ENCODE results near the gene PASK. TPM values are rescaled to one million over a fixed set of nuclear protein-coding genes. Genes with fewer than 3 reads are reported as not detected.

The PASK gene
- total and polyA plus RNA-seq, 2 donors = 26.9 to 42.2 TPM

- Histone ChIP-seq H3K4me1 (ENCODE audit: control insufficient read depth in 2 of 2, insufficient read depth in 2 of 2, low read length in 2 of 2) (no peaks in the 10 kb centered on the region), H3K36me3 (ENCODE audit: control insufficient read depth in 2 of 2, insufficient read depth in 2 of 2, low read length in 1 of 2) (peaks cover 36 to 42% of the 10 kb centered on the region in 2 donors), H3K4me3 (ENCODE audit: low read length in 2 of 2) (no peak overlapping the region), H3K9me3 (ENCODE audit: control insufficient read depth in 2 of 2, insufficient read depth in 1 of 2, low read length in 1 of 2) (no peaks in the 10 kb centered on the region), H3K27ac (ENCODE audit: low read depth in 1 of 2, low read length in 1 of 2) (no peak overlapping the region), H3K27me3 (ENCODE audit: control insufficient read depth in 2 of 2, insufficient read depth in 1 of 2, low read length in 1 of 2) (no peaks in the 10 kb centered on the region)
- whole genome bisulfite sequencing = 94% methylated on average over 32 of the region's 32 CpGs
- DNase-seq (ENCODE audit: low read depth in 6 of 9, low spot score in 9 of 9) = no peak
Observed at GRCh38 chr2:241116606-241117560, 32.4 kb downstream of the PASK start.

- H3K4me3 ChIP-seq (ENCODE audit: low read length in 2 of 2) = no peak overlapping the region
- H3K27me3 ChIP-seq (ENCODE audit: control insufficient read depth in 2 of 2, insufficient read depth in 1 of 2, low read length in 1 of 2) = no peaks in the 10 kb centered on the region
- no peaks in the 10 kb centered on the region for H3K9me3 ChIP-seq (ENCODE audit: control insufficient read depth in 2 of 2, insufficient read depth in 1 of 2, low read length in 1 of 2)
- no peak for DNase-seq (ENCODE audit: low read depth in 6 of 9, low spot score in 9 of 9)
- 72% methylated on average over 8 of the region's 8 CpGs for WGBS
- H3K36me3 ChIP-seq (ENCODE audit: control insufficient read depth in 2 of 2, insufficient read depth in 2 of 2, low read length in 1 of 2) = peaks cover 35 to 36% of the 10 kb centered on the region in 2 donors
- H3K27ac ChIP-seq (ENCODE audit: low read depth in 1 of 2, low read length in 1 of 2) = no peak overlapping the region
- H3K4me1 ChIP-seq (ENCODE audit: control insufficient read depth in 2 of 2, insufficient read depth in 2 of 2, low read length in 2 of 2) = no peaks in the 10 kb centered on the region
Observed at GRCh38 chr2:241115361-241115760, 33.9 kb downstream of the PASK start.

- Histone ChIP-seq H3K27ac (ENCODE audit: low read depth in 1 of 2, low read length in 1 of 2) (no peak overlapping the region), H3K27me3 (ENCODE audit: control insufficient read depth in 2 of 2, insufficient read depth in 1 of 2, low read length in 1 of 2) (no peaks in the 10 kb centered on the region), H3K9me3 (ENCODE audit: control insufficient read depth in 2 of 2, insufficient read depth in 1 of 2, low read length in 1 of 2) (no peaks in the 10 kb centered on the region), H3K4me1 (ENCODE audit: control insufficient read depth in 2 of 2, insufficient read depth in 2 of 2, low read length in 2 of 2) (no peaks in the 10 kb centered on the region), H3K4me3 (ENCODE audit: low read length in 2 of 2) (no peak overlapping the region), H3K36me3 (ENCODE audit: control insufficient read depth in 2 of 2, insufficient read depth in 2 of 2, low read length in 1 of 2) (peaks cover 35 to 36% of the 10 kb centered on the region in 2 donors)
- WGBS = 97% methylated on average over 11 of the region's 11 CpGs
- DNase-seq (ENCODE audit: low read depth in 6 of 9, low spot score in 9 of 9) = no peak
Observed at GRCh38 chr2:241114836-241115235, 34.4 kb downstream of the PASK start.

GRCh38 chr2:241112592-241112991, 36.7 kb downstream of the PASK start:
- Histone ChIP-seq H3K4me1 (ENCODE audit: control insufficient read depth in 2 of 2, insufficient read depth in 2 of 2, low read length in 2 of 2) (peaks cover 0 to 8% of the 10 kb centered on the region in 2 donors), H3K36me3 (ENCODE audit: control insufficient read depth in 2 of 2, insufficient read depth in 2 of 2, low read length in 1 of 2) (peaks cover 36 to 46% of the 10 kb centered on the region in 2 donors), H3K4me3 (ENCODE audit: low read length in 2 of 2) (no peak overlapping the region), H3K27me3 (ENCODE audit: control insufficient read depth in 2 of 2, insufficient read depth in 1 of 2, low read length in 1 of 2) (no peaks in the 10 kb centered on the region), H3K27ac (ENCODE audit: low read depth in 1 of 2, low read length in 1 of 2) (peak overlapping the region in 1 of 2 donors; percentile 15), H3K9me3 (ENCODE audit: control insufficient read depth in 2 of 2, insufficient read depth in 1 of 2, low read length in 1 of 2) (peaks cover 0 to 3% of the 10 kb centered on the region in 2 donors)
- WGBS = 95% methylated on average over 8 of the region's 8 CpGs
- DNase-seq (ENCODE audit: low read depth in 6 of 9, low spot score in 9 of 9) = peak in 1 of 9 donors; percentile 13

- no peak overlapping the region for H3K27ac ChIP-seq (ENCODE audit: low read depth in 1 of 2, low read length in 1 of 2)
- no peak for DNase-seq (ENCODE audit: low read depth in 6 of 9, low spot score in 9 of 9)
- peaks cover 0 to 3% of the 10 kb centered on the region in 2 donors for H3K9me3 ChIP-seq (ENCODE audit: control insufficient read depth in 2 of 2, insufficient read depth in 1 of 2, low read length in 1 of 2)
- WGBS = 98% methylated on average over 17 of the region's 17 CpGs
- H3K36me3 ChIP-seq (ENCODE audit: control insufficient read depth in 2 of 2, insufficient read depth in 2 of 2, low read length in 1 of 2) = peaks cover 39 to 45% of the 10 kb centered on the region in 2 donors
- H3K4me1 ChIP-seq (ENCODE audit: control insufficient read depth in 2 of 2, insufficient read depth in 2 of 2, low read length in 2 of 2) = peaks cover 0 to 8% of the 10 kb centered on the region in 2 donors
- no peak overlapping the region for H3K4me3 ChIP-seq (ENCODE audit: low read length in 2 of 2)
- no peaks in the 10 kb centered on the region for H3K27me3 ChIP-seq (ENCODE audit: control insufficient read depth in 2 of 2, insufficient read depth in 1 of 2, low read length in 1 of 2)
Observed at GRCh38 chr2:241112046-241112445, 37.2 kb downstream of the PASK start.

GRCh38 chr2:241111440-241111805, 37.8 kb downstream of the PASK start:
- peak overlapping the region in 1 of 2 donors; percentile 43 for H3K27ac ChIP-seq (ENCODE audit: low read depth in 1 of 2, low read length in 1 of 2)

GRCh38 chr2:241110607-241111439, 38.4 kb downstream of the PASK start:
- Histone ChIP-seq H3K4me3 (ENCODE audit: low read length in 2 of 2) (no peak overlapping the region), H3K4me1 (ENCODE audit: control insufficient read depth in 2 of 2, insufficient read depth in 2 of 2, low read length in 2 of 2) (peaks cover 0 to 8% of the 10 kb centered on the region in 2 donors), H3K27ac (ENCODE audit: low read depth in 1 of 2, low read length in 1 of 2) (no peak overlapping the region), H3K27me3 (ENCODE audit: control insufficient read depth in 2 of 2, insufficient read depth in 1 of 2, low read length in 1 of 2) (no peaks in the 10 kb centered on the region), H3K36me3 (ENCODE audit: control insufficient read depth in 2 of 2, insufficient read depth in 2 of 2, low read length in 1 of 2) (peaks cover 36 to 38% of the 10 kb centered on the region in 2 donors), H3K9me3 (ENCODE audit: control insufficient read depth in 2 of 2, insufficient read depth in 1 of 2, low read length in 1 of 2) (peaks cover 0 to 3% of the 10 kb centered on the region in 2 donors)
- DNase-seq (ENCODE audit: low read depth in 6 of 9, low spot score in 9 of 9) = no peak
- 94% methylated on average over 19 of the region's 19 CpGs for WGBS

More at GRCh38 chr2:241111440-241111805, 37.8 kb downstream of the PASK start:
- Histone ChIP-seq H3K27me3 (ENCODE audit: control insufficient read depth in 2 of 2, insufficient read depth in 1 of 2, low read length in 1 of 2) (no peaks in the 10 kb centered on the region), H3K9me3 (ENCODE audit: control insufficient read depth in 2 of 2, insufficient read depth in 1 of 2, low read length in 1 of 2) (peaks cover 0 to 3% of the 10 kb centered on the region in 2 donors), H3K4me1 (ENCODE audit: control insufficient read depth in 2 of 2, insufficient read depth in 2 of 2, low read length in 2 of 2) (peaks cover 0 to 8% of the 10 kb centered on the region in 2 donors), H3K4me3 (ENCODE audit: low read length in 2 of 2) (no peak overlapping the region), H3K36me3 (ENCODE audit: control insufficient read depth in 2 of 2, insufficient read depth in 2 of 2, low read length in 1 of 2) (peaks cover 37 to 40% of the 10 kb centered on the region in 2 donors)
- no peak for DNase-seq (ENCODE audit: low read depth in 6 of 9, low spot score in 9 of 9)
- 91% methylated on average over 9 of the region's 9 CpGs for WGBS

GRCh38 chr2:241110089-241110606, 39.1 kb downstream of the PASK start:
- no peak for DNase-seq (ENCODE audit: low read depth in 6 of 9, low spot score in 9 of 9)
- peaks cover 29 to 40% of the 10 kb centered on the region in 2 donors for H3K36me3 ChIP-seq (ENCODE audit: control insufficient read depth in 2 of 2, insufficient read depth in 2 of 2, low read length in 1 of 2)
- WGBS = 96% methylated on average over 9 of the region's 9 CpGs
- peaks cover 0 to 8% of the 10 kb centered on the region in 2 donors for H3K4me1 ChIP-seq (ENCODE audit: control insufficient read depth in 2 of 2, insufficient read depth in 2 of 2, low read length in 2 of 2)
- no peak overlapping the region for H3K4me3 ChIP-seq (ENCODE audit: low read length in 2 of 2)
- no peak overlapping the region for H3K27ac ChIP-seq (ENCODE audit: low read depth in 1 of 2, low read length in 1 of 2)
- H3K9me3 ChIP-seq (ENCODE audit: control insufficient read depth in 2 of 2, insufficient read depth in 1 of 2, low read length in 1 of 2) = peaks cover 0 to 3% of the 10 kb centered on the region in 2 donors
- H3K27me3 ChIP-seq (ENCODE audit: control insufficient read depth in 2 of 2, insufficient read depth in 1 of 2, low read length in 1 of 2) = no peaks in the 10 kb centered on the region
